Measurements from ENCODE around the gene DHRSX.
"Not testable (repeated sequence)": the region's sequence is repeated elsewhere in the genome, so short reads cannot be mapped to it uniquely, and the experiment has no call there.

The DHRSX gene

GRCh38 chrX:2523911-2524310 lies 23.1 kb upstream of the DHRSX start:
- no peak overlapping the region for H3K4me3 ChIP-seq (ENCODE audit: low read depth, low read length)
- DNase-seq (ENCODE audit: low read depth) = no peak
- TF ChIP-seq CTCF (IDR thresholded peaks at IDR 0.05; ENCODE audit: low read depth, low read length) (no peak), MYC (IDR thresholded peaks at IDR 0.05; ENCODE audit: low read depth, low read length) (no peak), MAX (IDR thresholded peaks at IDR 0.05; ENCODE audit: low read depth, low read length) (no peak), POLR2A (IDR thresholded peaks at IDR 0.05; ENCODE audit: extremely low read depth, insufficient read length) (no peak)

- no peak overlapping the region for H3K4me3 ChIP-seq (ENCODE audit: low read depth, low read length)
- TF ChIP-seq MYC (IDR thresholded peaks at IDR 0.05; ENCODE audit: low read depth, low read length) (no peak), MAX (IDR thresholded peaks at IDR 0.05; ENCODE audit: low read depth, low read length) (no peak), CTCF (IDR thresholded peaks at IDR 0.05; ENCODE audit: low read depth, low read length) (no peak), POLR2A (IDR thresholded peaks at IDR 0.05; ENCODE audit: extremely low read depth, insufficient read length) (no peak)
- DNase-seq (ENCODE audit: low read depth) = no peak
Measured at GRCh38 chrX:2521927-2522386, 21.2 kb upstream of the DHRSX start.

- no peak overlapping the region for H3K4me3 ChIP-seq (ENCODE audit: low read depth, low read length)
- peak; percentile 34 for DNase-seq (ENCODE audit: low read depth)
- TF ChIP-seq MAX (IDR thresholded peaks at IDR 0.05; ENCODE audit: low read depth, low read length) (no peak), POLR2A (IDR thresholded peaks at IDR 0.05; ENCODE audit: extremely low read depth, insufficient read length) (no peak), CTCF (IDR thresholded peaks at IDR 0.05; ENCODE audit: low read depth, low read length) (no peak), MYC (IDR thresholded peaks at IDR 0.05; ENCODE audit: low read depth, low read length) (no peak)
Measured at GRCh38 chrX:2521092-2521926, 20.5 kb upstream of the DHRSX start.

GRCh38 chrX:2520539-2520938 lies 19.8 kb upstream of the DHRSX start:
- H3K4me3 ChIP-seq (ENCODE audit: low read depth, low read length) = no peak overlapping the region
- DNase-seq (ENCODE audit: low read depth) = no peak
- TF ChIP-seq MAX (IDR thresholded peaks at IDR 0.05; ENCODE audit: low read depth, low read length) (no peak), POLR2A (IDR thresholded peaks at IDR 0.05; ENCODE audit: extremely low read depth, insufficient read length) (no peak), CTCF (IDR thresholded peaks at IDR 0.05; ENCODE audit: low read depth, low read length) (no peak), MYC (IDR thresholded peaks at IDR 0.05; ENCODE audit: low read depth, low read length) (no peak)

GRCh38 chrX:2519638-2520037 lies 18.9 kb upstream of the DHRSX start:
- DNase-seq (ENCODE audit: low read depth); H3K4me3 ChIP-seq (ENCODE audit: low read depth, low read length): not testable (repeated sequence)

GRCh38 chrX:2517055-2517454 lies 16.3 kb upstream of the DHRSX start:
- H3K4me3 ChIP-seq (ENCODE audit: low read depth, low read length) = no peak overlapping the region
- DNase-seq (ENCODE audit: low read depth) = no peak
- TF ChIP-seq MAX (IDR thresholded peaks at IDR 0.05; ENCODE audit: low read depth, low read length) = no peak

Measured in NB4 (cell line).